SK-N-MC (cell line): ENCODE data around the gene CA5B.

Experiments used
- EZH2 ChIP-seq: fragments of 200-600 bp; sonication (generic); IDR thresholded peaks from one replicate; pipeline ENCODE4 v1.6.1; 2017; ENCODE audit warnings: antibody characterized with exemption
- FOXP2 ChIP-seq: optimal IDR thresholded peaks from 2 replicates; pipeline ENCODE3; 2011; ENCODE audit warnings: mild to moderate bottlenecking, moderate library complexity; ENCODE audit not compliant: insufficient read depth; ENCODE audit errors: extremely low read length, control extremely low read depth
- POLR2AphosphoS5 ChIP-seq: IDR thresholded peaks from 2 replicates; pipeline ENCODE4 v1.6.1; 2012; ENCODE audit warnings: mild to moderate bottlenecking, low read depth, low read length, borderline replicate concordance

- no peak for TF ChIP-seq EZH2
- TF ChIP-seq POLR2AphosphoS5 = no peak
- no peak for TF ChIP-seq FOXP2
Measured at GRCh38 chrX:15745179-15745578, 7.1 kb downstream of the CA5B start.
